Stimulated activated CD8-positive, alpha-beta memory T cell treated with anti-CD3 and anti-CD28 coated beads, Interleukin-7, amount 100 ng/mL, for 1 hour (primary cell): ENCODE results near the gene LRFN2.

Experiments used
- DNase-seq, 2 donors: peaks; one replicate each; pipeline ENCODE4 v3.0.0-alpha.2; 2020; ENCODE audit warnings: low read depth in 2 of 2

Gene LRFN2

DNA sequence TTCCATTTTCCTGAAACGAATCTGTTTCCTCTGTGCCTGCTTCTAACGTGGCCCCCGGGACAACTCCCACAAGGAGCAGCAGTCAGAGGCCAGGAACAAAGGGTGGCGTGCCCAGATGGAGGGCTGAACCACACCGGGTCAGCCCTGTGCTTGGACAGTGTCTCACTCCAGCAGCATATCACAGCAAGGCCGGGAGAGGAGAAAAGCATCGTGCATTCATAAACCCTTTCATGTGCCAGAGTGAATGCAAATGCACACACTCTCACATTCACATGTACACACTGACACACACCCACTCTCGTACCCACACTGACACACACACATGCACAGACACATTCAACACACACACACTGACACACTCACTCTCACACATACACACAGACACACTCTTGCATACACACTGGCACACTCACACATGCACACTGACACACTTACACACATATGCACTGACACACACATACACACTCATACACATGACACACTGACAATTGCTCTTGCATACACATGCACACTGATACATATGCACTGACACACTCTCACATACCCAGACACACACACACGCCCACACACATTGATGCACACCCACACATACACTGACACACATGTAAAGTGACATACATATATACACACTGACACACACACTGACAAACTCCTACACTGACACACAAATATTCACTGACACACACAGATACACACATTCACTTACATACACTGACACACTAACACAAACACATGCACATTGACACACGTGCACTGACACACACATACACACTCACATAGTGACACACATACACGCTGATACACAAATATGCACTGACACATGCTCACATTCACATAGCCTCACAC is 237.0 kb downstream of the LRFN2 start:
- no peak for DNase-seq

GRCh38 chr6:40349123-40349900 is 237.9 kb downstream of the LRFN2 start:
- DNase-seq: no peak

DNA sequence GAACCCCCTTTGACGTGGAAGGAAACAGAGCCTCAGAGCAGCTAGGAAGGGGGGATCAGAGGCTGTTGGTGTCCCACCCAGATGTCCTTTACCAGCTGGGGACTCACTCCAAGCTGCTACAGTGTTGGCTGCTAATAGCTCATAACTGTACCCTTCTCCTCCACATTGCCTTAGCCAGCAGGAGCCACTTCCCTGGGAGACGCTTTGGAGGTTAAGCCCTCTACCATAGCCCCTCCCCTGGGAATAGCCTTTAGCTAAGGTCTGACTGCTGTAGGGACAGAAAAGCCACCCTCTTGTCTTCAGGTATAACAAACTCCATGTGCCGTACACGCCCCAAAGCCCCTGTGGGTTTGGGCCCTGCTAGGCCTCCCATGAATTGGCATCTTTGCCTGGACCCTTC is 238.6 kb downstream of the LRFN2 start:
- no peak for DNase-seq

- DNase-seq: no peak
Observed at GRCh38 chr6:40347571-40348011, 239.6 kb downstream of the LRFN2 start.

GRCh38 chr6:40346246-40346645 is 240.9 kb downstream of the LRFN2 start:
- DNase-seq: no peak

- no peak for DNase-seq
Observed at GRCh38 chr6:40344566-40345167, 242.5 kb downstream of the LRFN2 start.

DNA sequence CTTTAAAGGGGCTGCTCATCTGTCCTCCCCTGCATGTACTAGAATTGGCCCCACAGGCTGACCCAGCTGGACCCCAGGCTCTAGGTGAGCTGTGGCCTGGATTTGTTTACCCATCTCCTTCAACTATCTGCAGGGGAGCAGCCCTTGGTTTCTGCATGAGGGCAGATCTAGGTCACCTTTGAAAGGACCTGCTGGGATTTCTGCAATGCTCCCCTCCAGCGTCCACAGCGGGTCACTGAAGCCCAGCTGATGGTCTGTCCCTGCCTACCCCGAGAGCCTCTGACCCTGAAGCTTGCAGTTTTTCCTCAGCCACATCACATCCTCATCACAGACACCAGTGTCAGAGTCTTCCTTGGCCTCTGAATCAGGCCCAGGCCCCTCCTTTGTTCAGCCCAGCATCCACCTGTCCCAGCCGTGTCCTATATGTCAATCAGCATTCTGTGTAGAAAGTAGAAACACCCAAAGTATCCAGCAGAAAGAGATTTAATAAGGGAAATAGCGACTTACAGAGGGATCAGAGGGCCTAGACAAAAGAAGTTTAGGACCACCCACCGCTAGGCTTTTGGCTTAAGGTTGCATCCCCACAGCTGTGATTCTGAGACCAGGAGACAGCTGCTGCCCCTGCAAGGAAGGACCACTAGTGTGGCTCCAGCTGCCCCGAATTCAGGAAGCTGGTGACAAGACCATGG is 243.1 kb downstream of the LRFN2 start:
- DNase-seq: no peak

DNA sequence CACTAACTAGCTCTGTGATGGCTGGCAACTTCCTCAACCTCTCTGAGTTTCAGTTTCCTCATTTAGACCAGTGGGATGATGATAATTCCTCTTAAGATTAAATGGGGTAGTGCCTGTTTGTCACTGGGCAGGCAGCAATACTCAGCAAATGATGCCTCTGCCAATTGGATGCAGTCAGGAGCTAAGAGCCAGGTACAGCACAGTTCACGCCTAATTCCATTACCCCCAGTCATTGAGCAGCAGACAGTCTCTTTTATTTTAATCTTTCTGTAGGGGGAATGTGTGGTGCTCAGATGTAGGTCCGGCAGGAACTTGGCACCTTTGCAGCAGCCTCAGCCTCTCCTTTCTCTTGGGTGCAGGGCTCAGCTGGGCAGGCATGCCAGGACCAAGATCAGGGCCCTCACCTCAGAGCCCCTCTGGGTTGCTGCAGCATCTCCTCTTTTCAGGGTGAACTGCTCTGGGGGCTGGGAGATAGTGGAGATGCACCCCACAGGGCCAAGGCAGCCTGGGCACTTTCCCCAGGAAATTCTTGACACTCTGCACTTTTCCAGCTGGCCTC is 243.8 kb downstream of the LRFN2 start:
- DNase-seq: no peak

- DNase-seq: no peak
Observed at GRCh38 chr6:40342723-40343122, 244.4 kb downstream of the LRFN2 start.

- DNase-seq: no peak
Observed at GRCh38 chr6:40341726-40342125, 245.4 kb downstream of the LRFN2 start.
